ENCODE results near the gene SPAG7.

GRCh38 chr17:5011928-5012327 is 44.3 kb upstream of the SPAG7 start:
- TF ChIP-seq TAF1 (IDR thresholded peaks at IDR 0.05; ENCODE audit: borderline replicate concordance, low read depth, low read length) (no peak), POLR2A (IDR thresholded peaks at IDR 0.05; ENCODE audit: low read depth, low read length) (no peak), POLR2AphosphoS5 (IDR thresholded peaks at IDR 0.05; ENCODE audit: low read depth, low read length) (no peak)

Measured in GM12892 (cell line).